Measurements from ENCODE around the gene MEDAG.

MEDAG gene

DNA sequence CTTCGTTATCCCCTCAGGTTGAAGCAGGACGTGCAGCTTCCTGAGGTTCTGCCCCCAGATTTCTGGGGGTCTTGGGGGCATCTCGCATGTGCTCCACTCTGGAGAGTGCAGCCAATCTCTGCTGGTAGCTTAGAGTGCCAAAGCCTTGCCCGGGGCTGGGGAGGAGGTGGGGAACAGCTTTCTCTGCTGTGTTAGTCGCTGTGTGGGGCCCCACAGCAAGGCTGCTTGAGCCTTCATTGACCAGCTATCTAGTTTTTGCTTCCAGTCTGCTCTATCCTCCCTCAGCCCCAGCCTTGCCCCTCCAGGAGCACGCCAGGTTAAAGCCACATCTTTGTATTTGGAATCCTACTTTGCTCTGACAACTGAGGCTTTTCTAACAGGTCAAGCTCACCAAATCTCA lies 32.0 kb upstream of the MEDAG start:
- no peak for DNase-seq (ENCODE audit: low read depth)
- TF ChIP-seq, protein P1, sequence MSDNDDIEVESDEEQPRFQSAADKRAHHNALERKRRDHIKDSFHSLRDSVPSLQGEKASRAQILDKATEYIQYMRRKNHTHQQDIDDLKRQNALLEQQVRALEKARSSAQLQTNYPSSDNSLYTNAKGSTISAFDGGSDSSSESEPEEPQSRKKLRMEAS (IDR thresholded peaks at IDR 0.05; ENCODE audit: low read depth, low read length), result no peak
- TF ChIP-seq, protein P2, sequence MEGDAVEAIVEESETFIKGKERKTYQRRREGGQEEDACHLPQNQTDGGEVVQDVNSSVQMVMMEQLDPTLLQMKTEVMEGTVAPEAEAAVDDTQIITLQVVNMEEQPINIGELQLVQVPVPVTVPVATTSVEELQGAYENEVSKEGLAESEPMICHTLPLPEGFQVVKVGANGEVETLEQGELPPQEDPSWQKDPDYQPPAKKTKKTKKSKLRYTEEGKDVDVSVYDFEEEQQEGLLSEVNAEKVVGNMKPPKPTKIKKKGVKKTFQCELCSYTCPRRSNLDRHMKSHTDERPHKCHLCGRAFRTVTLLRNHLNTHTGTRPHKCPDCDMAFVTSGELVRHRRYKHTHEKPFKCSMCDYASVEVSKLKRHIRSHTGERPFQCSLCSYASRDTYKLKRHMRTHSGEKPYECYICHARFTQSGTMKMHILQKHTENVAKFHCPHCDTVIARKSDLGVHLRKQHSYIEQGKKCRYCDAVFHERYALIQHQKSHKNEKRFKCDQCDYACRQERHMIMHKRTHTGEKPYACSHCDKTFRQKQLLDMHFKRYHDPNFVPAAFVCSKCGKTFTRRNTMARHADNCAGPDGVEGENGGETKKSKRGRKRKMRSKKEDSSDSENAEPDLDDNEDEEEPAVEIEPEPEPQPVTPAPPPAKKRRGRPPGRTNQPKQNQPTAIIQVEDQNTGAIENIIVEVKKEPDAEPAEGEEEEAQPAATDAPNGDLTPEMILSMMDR (IDR thresholded peaks at IDR 0.05; ENCODE audit: low read depth, low read length), result no peak
- no peak for TF ChIP-seq MYC (IDR thresholded peaks at IDR 0.05; ENCODE audit: low read depth, low read length)
- TF ChIP-seq POLR2A (IDR thresholded peaks at IDR 0.05; ENCODE audit: extremely low read depth, insufficient read length), result no peak
- H3K4me3 ChIP-seq (ENCODE audit: low read depth, low read length), result no peak overlapping the region

DNA sequence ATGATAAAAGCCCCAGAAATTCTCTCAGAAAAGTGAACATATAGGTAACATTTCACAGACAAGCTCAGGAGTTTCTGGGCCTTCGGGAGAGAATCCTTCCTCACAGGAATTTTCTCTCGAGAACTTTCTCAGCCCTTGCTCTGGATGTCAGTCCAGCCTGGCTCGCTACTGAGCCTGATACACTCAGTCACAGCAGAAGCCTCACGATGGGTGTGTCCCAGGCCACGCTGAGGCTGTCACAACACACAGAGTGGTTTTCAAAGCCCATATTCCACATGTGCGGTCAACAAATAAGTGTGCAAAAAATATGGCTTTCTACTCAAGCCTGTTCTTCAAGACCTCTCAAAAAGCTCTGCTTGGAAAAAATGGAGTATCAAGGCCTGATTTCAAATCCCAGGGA lies 31.5 kb upstream of the MEDAG start:
- H3K4me3 ChIP-seq (ENCODE audit: low read depth, low read length), result no peak overlapping the region
- DNase-seq (ENCODE audit: low read depth), result no peak
- TF ChIP-seq, protein P2 (IDR thresholded peaks at IDR 0.05; ENCODE audit: low read depth, low read length), result no peak
- TF ChIP-seq POLR2A (IDR thresholded peaks at IDR 0.05; ENCODE audit: extremely low read depth, insufficient read length) (no peak), MYC (IDR thresholded peaks at IDR 0.05; ENCODE audit: low read depth, low read length) (no peak)
- TF ChIP-seq, protein P1 (IDR thresholded peaks at IDR 0.05; ENCODE audit: low read depth, low read length), result no peak

DNA sequence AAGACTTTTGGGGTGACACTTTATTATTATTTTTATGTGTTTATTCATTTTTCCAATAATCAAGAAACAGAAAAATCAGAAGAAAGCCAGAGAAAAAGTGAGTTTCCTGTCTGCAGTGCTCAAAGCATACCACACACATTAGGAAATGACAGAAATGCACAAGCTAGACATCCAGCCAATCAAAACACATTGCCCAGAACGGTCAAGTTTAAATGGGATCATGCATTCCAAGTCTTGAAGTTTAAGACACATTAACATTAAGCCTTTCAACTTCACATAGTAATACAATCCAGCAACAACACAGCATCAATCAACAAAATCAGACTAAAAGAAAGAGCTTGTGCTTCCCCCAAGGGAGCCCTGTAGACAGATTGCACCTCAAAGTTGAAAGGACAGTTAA lies 28.7 kb upstream of the MEDAG start:
- no peak for TF ChIP-seq POLR2A (IDR thresholded peaks at IDR 0.05; ENCODE audit: extremely low read depth, insufficient read length)
- TF ChIP-seq, protein P2 (IDR thresholded peaks at IDR 0.05; ENCODE audit: low read depth, low read length), result no peak
- TF ChIP-seq MYC (IDR thresholded peaks at IDR 0.05; ENCODE audit: low read depth, low read length), result no peak
- DNase-seq (ENCODE audit: low read depth), result no peak
- no peak overlapping the region for H3K4me3 ChIP-seq (ENCODE audit: low read depth, low read length)

DNA sequence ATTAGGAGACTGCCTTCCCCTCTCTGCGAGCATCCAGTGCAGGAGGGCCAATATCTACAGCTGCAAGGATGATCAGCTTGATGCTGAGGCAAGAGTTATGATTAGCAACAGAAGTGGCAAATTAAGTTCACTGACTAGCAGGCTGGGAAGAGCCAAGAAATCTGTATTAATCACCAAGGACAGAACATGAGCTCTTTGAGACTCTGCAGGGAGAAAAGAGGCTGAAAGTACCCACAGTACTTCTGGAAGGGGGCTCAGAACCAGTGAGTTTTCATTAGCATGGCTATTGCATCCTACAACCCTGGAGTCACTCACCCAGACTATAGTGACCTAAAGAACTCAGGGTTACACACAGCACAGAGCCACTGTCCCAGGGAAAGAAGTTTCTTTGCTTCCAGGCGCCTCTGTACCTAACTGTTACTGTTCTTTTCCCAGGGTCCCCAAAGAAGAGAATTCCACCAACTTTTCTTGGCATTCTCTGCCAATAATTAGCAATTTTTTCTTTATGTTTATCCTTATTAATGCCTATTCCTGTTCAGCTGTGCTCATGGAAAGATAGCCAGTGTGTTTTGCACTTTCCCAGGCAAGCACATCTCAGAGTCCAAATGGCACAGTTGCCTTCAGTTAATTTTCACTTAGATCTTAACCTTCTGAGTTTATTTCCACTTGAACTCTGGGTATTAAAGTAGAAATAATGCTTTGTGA lies 25.8 kb upstream of the MEDAG start:
- H3K4me3 ChIP-seq (ENCODE audit: low read depth, low read length), result no peak overlapping the region
- no peak for DNase-seq (ENCODE audit: low read depth)
- TF ChIP-seq MYC (IDR thresholded peaks at IDR 0.05; ENCODE audit: low read depth, low read length) (no peak), POLR2A (IDR thresholded peaks at IDR 0.05; ENCODE audit: extremely low read depth, insufficient read length) (no peak)
- TF ChIP-seq, protein P1 (IDR thresholded peaks at IDR 0.05; ENCODE audit: low read depth, low read length), result no peak
- TF ChIP-seq, protein P2 (IDR thresholded peaks at IDR 0.05; ENCODE audit: low read depth, low read length), result no peak

DNA sequence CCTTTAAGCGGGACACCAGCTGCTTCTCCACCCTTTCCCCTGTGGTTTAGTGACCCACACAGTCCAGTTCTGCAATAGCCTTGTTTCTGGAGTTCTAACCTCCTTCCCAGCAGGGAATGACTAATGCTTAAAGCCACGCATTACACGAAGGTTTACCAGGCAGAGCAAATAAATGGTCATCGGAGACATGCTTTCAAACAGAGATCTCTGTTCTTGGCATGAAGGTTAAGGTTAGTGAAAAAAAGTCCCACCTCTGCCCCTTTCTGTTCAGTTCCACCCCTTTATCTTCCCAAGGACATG lies 25.3 kb upstream of the MEDAG start:
- no peak overlapping the region for H3K4me3 ChIP-seq (ENCODE audit: low read depth, low read length)
- no peak for TF ChIP-seq MYC (IDR thresholded peaks at IDR 0.05; ENCODE audit: low read depth, low read length)
- TF ChIP-seq, protein P1 (IDR thresholded peaks at IDR 0.05; ENCODE audit: low read depth, low read length), result no peak
- TF ChIP-seq POLR2A (IDR thresholded peaks at IDR 0.05; ENCODE audit: extremely low read depth, insufficient read length), result no peak
- TF ChIP-seq, protein P2 (IDR thresholded peaks at IDR 0.05; ENCODE audit: low read depth, low read length), result no peak
- DNase-seq (ENCODE audit: low read depth), result no peak
